ENCODE results near the gene OR7G3.

DNA sequence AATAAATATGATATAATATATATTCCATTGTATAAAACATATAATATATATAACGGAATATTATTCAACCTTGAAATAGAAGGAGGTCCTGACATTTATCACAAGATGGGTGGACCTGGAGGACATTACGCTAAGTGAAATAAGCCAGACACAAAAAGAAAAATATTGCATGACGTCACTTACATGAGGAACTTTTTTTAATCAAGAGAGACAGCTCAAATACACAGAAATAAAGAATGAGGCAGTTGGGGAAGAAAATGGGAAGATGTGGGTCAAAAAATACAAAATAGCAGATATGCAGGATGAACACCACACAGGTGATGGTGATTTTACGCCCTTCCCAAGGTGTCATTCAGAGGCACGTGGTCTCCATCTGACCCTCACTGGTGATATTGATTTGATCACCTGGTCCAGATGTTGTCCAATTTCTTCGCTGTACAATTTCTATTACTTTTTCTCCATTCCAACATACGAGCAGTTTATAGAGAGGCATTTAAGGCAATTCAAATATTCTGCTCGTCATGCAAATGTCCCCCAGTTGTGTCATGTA, 12.9 kb upstream of the OR7G3 start:
- TF ChIP-seq, protein P1, sequence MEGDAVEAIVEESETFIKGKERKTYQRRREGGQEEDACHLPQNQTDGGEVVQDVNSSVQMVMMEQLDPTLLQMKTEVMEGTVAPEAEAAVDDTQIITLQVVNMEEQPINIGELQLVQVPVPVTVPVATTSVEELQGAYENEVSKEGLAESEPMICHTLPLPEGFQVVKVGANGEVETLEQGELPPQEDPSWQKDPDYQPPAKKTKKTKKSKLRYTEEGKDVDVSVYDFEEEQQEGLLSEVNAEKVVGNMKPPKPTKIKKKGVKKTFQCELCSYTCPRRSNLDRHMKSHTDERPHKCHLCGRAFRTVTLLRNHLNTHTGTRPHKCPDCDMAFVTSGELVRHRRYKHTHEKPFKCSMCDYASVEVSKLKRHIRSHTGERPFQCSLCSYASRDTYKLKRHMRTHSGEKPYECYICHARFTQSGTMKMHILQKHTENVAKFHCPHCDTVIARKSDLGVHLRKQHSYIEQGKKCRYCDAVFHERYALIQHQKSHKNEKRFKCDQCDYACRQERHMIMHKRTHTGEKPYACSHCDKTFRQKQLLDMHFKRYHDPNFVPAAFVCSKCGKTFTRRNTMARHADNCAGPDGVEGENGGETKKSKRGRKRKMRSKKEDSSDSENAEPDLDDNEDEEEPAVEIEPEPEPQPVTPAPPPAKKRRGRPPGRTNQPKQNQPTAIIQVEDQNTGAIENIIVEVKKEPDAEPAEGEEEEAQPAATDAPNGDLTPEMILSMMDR (IDR thresholded peaks at IDR 0.05): no peak
- no peak for TF ChIP-seq POLR2A (IDR thresholded peaks at IDR 0.05)

Data from vagina (tissue), 2 donors.